ENCODE data around the gene KDM2B. TPM values are rescaled to one million over a fixed set of nuclear protein-coding genes. Genes with fewer than 3 reads are reported as not detected.

KDM2B gene
- total and polyA plus RNA-seq, 2 experiments from 2014 or later: 59.4 to 161 TPM

GRCh38 chr12:121568518-121568917 lies 12.3 kb downstream of the KDM2B start:
- no peak overlapping the region for H2AFZ ChIP-seq
- DNase-seq (ENCODE audit: low spot score) (no peak), ATAC-seq (no peak)
- Mint-ChIP-seq H3K27ac (peak overlapping the region; percentile 81), H3K27me3 (ENCODE audit: insufficient read depth, low read depth, poor library complexity) (peaks cover 12% of the 10 kb centered on the region), H3K36me3 (ENCODE audit: low read depth) (peaks cover 78% of the 10 kb centered on the region), H3K4me3 (no peak overlapping the region), H3K9me3 (no peaks in the 10 kb centered on the region), H3K4me1 (peaks cover 9% of the 10 kb centered on the region)
- H3K27ac ChIP-seq (ENCODE audit: low read depth): peak overlapping the region; percentile 34
- no peaks in the 10 kb centered on the region for H3K27me3 ChIP-seq (ENCODE audit: insufficient read depth)
- peaks cover 28% of the 10 kb centered on the region; the same call in 1 of the 2 replicates for H3F3A ChIP-seq (replicated peaks; ENCODE audit: low read depth)
- no peak for TF ChIP-seq REST (IDR thresholded peaks at IDR 0.05; ENCODE audit: unreplicated experiment)
- no peak for TF ChIP-seq ZNF462 (CRISPR knock-in tag; IDR thresholded peaks at IDR 0.05)
- TF ChIP-seq ZNF331 (CRISPR knock-in tag; IDR thresholded peaks at IDR 0.05; ENCODE audit: low read depth): no peak
- no peak for TF ChIP-seq ETS1 (IDR thresholded peaks at IDR 0.05)
- TF ChIP-seq ZNF114 (CRISPR knock-in tag; IDR thresholded peaks at IDR 0.05): no peak
- no peak for TF ChIP-seq NANOG (IDR thresholded peaks at IDR 0.05; ENCODE audit: borderline replicate concordance)
- no peak for TF ChIP-seq CREB1 (CRISPR knock-in tag; IDR thresholded peaks at IDR 0.05; ENCODE audit: low read depth)
- TF ChIP-seq CTCF (conservative IDR thresholded peaks at IDR 0.05; ENCODE audit: low read depth in 2 of 2): no peak
- TF ChIP-seq POLR2AphosphoS5 (IDR thresholded peaks at IDR 0.05; ENCODE audit: low read depth): no peak
- TF ChIP-seq STAT1 (IDR thresholded peaks at IDR 0.05; ENCODE audit: unreplicated experiment): no peak
- no peak for TF ChIP-seq EZH2phosphoT487 (IDR thresholded peaks at IDR 0.05; ENCODE audit: unreplicated experiment)
- peaks cover 45% of the 10 kb centered on the region for H3K36me3 ChIP-seq (ENCODE audit: insufficient read depth)
- no peaks in the 10 kb centered on the region for H3K4me1 ChIP-seq (ENCODE audit: insufficient read depth)
- H3K79me2 ChIP-seq (replicated peaks; ENCODE audit: insufficient read depth): peaks cover 98% of the 10 kb centered on the region
- no peak overlapping the region for H3K4me2 ChIP-seq
- H4K20me1 ChIP-seq (replicated peaks; ENCODE audit: insufficient read depth): peaks cover 48% of the 10 kb centered on the region
- H3K9me2 ChIP-seq (ENCODE audit: insufficient read depth): no peaks in the 10 kb centered on the region
- H3K4me3 ChIP-seq: no peak overlapping the region

All from GM23338 (cell line).